Uterus (tissue), 2 donors: ENCODE results near the gene NCBP1.

ENCODE experiments used
- POLR2A ChIP-seq, 2 donors: fragments of 450-650 bp; IDR thresholded peaks; one replicate each; pipeline ENCODE4 v1.6.1; 2016; ENCODE audit warnings: antibody characterized with exemption in 2 of 2, mild to moderate bottlenecking in 1 of 2, moderate library complexity in 1 of 2
- TF ChIP-seq, protein P1 (sequence below), 4 experiments: fragments of 200-600 bp in 2 of 4; fragments of 450-650 bp in 2 of 4; sonication (generic) in 2 of 4; IDR thresholded peaks; one replicate each; pipeline ENCODE4 v1.5.1; 2016 to 2019; ENCODE audit warnings: antibody characterized with exemption in 4 of 4, mild to moderate bottlenecking in 2 of 4, moderate library complexity in 1 of 4

- TF ChIP-seq, protein P1, sequence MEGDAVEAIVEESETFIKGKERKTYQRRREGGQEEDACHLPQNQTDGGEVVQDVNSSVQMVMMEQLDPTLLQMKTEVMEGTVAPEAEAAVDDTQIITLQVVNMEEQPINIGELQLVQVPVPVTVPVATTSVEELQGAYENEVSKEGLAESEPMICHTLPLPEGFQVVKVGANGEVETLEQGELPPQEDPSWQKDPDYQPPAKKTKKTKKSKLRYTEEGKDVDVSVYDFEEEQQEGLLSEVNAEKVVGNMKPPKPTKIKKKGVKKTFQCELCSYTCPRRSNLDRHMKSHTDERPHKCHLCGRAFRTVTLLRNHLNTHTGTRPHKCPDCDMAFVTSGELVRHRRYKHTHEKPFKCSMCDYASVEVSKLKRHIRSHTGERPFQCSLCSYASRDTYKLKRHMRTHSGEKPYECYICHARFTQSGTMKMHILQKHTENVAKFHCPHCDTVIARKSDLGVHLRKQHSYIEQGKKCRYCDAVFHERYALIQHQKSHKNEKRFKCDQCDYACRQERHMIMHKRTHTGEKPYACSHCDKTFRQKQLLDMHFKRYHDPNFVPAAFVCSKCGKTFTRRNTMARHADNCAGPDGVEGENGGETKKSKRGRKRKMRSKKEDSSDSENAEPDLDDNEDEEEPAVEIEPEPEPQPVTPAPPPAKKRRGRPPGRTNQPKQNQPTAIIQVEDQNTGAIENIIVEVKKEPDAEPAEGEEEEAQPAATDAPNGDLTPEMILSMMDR (IDR thresholded peaks at IDR 0.05), result no peak
- no peak for TF ChIP-seq POLR2A (IDR thresholded peaks at IDR 0.05)
These were observed 84.2 kb downstream of the NCBP1 start for GRCh38 chr9:97717866-97718265.
